ENCODE data around the gene BMP6. TPM values are rescaled to one million over a fixed set of nuclear protein-coding genes. Genes with fewer than 3 reads are reported as not detected.
"Not testable (repeated sequence)": the region's sequence is repeated elsewhere in the genome, so short reads cannot be mapped to it uniquely, and the experiment has no call there.

Gene BMP6
- total RNA-seq, 3 donors from 2014 or later, result 3.5 to 11.1 (median 6.2) TPM

DNA sequence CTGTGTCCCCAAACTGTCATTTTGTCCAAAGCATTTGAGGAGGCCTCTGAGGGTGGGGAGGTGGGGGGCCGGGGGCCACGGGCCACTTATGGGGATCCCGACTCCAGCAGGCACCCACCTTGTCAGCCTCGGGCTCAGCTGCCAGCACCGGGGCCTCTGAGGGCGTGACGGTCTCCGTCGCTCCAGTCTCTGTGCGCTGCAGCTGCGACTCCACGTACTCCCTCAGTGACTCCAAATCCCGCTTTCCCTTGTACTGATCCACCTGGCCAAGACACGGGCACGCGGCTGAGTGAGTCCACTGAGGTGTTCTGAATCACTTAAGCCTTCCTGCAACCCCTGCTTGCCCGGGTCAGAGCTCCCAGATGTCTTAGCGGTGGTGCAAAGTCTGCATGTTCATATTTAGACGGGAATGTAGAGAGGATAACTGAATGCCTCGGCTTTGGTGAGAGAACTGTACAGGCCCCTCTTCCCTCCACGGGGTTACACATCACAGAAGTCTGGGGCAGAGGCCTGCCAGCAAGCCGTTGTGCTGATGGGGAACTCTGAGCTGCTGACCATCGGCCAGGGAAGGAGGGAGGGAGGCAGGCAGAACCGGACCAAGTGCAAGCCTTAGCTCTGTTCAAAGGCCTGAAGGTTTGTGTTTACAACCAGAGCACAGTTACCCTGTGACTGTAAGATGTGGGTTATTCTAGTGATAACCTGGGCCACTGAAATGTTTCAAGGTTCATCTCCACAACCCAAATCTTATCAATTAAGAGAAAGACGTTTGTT, 162.9 kb downstream of the BMP6 start:
- intact Hi-C loops (cut with DNase I; ENCODE audit: low total_unique reads), result no loop called here
- Histone ChIP-seq H3K27me3 (no peaks in the 10 kb centered on the region), H3K36me3 (peaks cover 22% of the 10 kb centered on the region), H3K27ac (no peak overlapping the region), H3K4me1 (no peaks in the 10 kb centered on the region), H3K4me3 (no peak overlapping the region), H3K9me3 (no peaks in the 10 kb centered on the region)
- no peak for DNase-seq (ENCODE audit: low spot score in 2 of 2)
- no peak for TF ChIP-seq POLR2AphosphoS5 (IDR thresholded peaks at IDR 0.05)
- no peak for TF ChIP-seq POLR2A (IDR thresholded peaks at IDR 0.05)
- TF ChIP-seq, protein P1, sequence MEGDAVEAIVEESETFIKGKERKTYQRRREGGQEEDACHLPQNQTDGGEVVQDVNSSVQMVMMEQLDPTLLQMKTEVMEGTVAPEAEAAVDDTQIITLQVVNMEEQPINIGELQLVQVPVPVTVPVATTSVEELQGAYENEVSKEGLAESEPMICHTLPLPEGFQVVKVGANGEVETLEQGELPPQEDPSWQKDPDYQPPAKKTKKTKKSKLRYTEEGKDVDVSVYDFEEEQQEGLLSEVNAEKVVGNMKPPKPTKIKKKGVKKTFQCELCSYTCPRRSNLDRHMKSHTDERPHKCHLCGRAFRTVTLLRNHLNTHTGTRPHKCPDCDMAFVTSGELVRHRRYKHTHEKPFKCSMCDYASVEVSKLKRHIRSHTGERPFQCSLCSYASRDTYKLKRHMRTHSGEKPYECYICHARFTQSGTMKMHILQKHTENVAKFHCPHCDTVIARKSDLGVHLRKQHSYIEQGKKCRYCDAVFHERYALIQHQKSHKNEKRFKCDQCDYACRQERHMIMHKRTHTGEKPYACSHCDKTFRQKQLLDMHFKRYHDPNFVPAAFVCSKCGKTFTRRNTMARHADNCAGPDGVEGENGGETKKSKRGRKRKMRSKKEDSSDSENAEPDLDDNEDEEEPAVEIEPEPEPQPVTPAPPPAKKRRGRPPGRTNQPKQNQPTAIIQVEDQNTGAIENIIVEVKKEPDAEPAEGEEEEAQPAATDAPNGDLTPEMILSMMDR (IDR thresholded peaks at IDR 0.05), result no peak

- intact Hi-C loops (cut with DNase I; ENCODE audit: low total_unique reads), result no loop called here
- peaks cover 21% of the 10 kb centered on the region for H3K36me3 ChIP-seq
These were observed 165.4 kb downstream of the BMP6 start for GRCh38 chr6:7891078-7891872.

DNA sequence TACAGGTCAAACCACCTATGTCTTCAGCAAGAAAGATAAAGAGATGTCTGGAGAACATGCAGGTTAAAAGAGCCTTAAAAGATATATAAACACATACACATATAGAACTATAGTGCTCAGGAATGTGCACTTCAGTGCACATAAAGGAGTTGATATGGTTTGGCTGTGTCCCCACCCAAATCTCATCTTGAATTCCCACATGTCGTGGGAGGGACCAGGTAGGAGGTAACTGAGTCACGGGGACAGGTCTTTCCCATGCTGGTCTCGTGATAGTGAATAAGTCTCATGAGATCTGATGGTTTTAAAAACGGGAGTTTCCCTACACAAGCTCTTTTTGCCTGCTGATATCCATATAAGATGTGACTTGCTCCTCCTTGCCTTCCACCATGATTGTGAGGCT, 166.5 kb downstream of the BMP6 start:
- H3K36me3 ChIP-seq, result peaks cover 15% of the 10 kb centered on the region
- H3K4me1 ChIP-seq; H3K27ac ChIP-seq; H3K9me3 ChIP-seq; H3K4me3 ChIP-seq; H3K27me3 ChIP-seq; intact Hi-C loops (cut with DNase I; ENCODE audit: low total_unique reads); DNase-seq (ENCODE audit: low spot score in 2 of 2): not testable (repeated sequence)

More at GRCh38 chr6:7891078-7891872, 165.4 kb downstream of the BMP6 start:
- Histone ChIP-seq H3K27ac (no peak overlapping the region), H3K4me1 (no peaks in the 10 kb centered on the region), H3K4me3 (no peak overlapping the region), H3K9me3 (no peaks in the 10 kb centered on the region), H3K27me3 (no peaks in the 10 kb centered on the region)
- no peak for DNase-seq (ENCODE audit: low spot score in 2 of 2)
- TF ChIP-seq POLR2AphosphoS5 (IDR thresholded peaks at IDR 0.05) (no peak), POLR2A (IDR thresholded peaks at IDR 0.05) (no peak)
- TF ChIP-seq, protein P1 (IDR thresholded peaks at IDR 0.05), result no peak

- Histone ChIP-seq H3K4me1 (no peaks in the 10 kb centered on the region), H3K27ac (no peak overlapping the region), H3K4me3 (no peak overlapping the region), H3K9me3 (no peaks in the 10 kb centered on the region), H3K36me3 (peaks cover 9% of the 10 kb centered on the region), H3K27me3 (no peaks in the 10 kb centered on the region)
- no peak for TF ChIP-seq POLR2A (IDR thresholded peaks at IDR 0.05)
- TF ChIP-seq, protein P1 (IDR thresholded peaks at IDR 0.05), result no peak
- TF ChIP-seq POLR2AphosphoS5 (IDR thresholded peaks at IDR 0.05), result no peak
- DNase-seq (ENCODE audit: low spot score in 2 of 2), result no peak
- intact Hi-C loops (cut with DNase I; ENCODE audit: low total_unique reads), result no loop called here
These were observed 167.4 kb downstream of the BMP6 start for GRCh38 chr6:7893342-7893741.

DNA sequence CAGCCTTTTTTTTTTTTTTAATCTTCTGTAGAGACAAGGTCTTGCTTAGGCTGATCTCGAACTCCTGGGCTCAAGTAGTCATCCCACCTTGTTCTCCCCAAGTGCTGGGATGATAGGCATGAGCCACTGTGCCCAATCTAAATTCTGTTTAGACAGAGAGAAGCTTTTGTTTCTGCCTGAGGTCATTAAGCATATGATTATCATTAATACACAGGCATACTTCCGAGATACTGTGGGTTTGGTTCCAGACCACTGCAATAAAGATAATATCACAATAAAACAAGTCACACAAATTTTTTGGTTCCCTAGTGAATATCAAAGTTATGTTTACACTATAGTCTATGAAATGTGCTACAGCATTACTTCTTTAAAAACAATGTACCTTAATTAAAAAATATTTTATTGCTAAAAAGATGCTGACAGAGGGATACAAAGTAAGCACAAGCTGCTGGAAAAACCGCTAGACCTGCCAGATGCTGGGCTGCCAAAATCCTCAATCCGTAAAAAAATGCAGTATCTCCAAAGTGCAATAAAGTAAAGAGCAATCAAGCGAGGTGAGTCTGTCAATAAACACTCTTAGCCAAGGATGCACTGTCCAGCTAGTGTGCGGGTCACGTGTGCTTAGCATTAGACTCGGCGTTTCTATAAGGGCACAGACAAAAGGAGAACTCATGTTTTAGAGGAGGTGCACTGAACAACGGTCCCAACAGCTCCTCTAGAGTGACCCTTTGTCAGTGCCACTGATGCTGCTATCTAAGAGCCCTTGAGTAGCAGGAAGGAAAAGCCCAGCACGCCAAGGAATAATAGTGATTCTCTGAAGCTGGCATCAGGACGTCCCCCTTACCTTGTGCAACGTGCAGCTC, 168.6 kb downstream of the BMP6 start:
- H3K9me3 ChIP-seq, result no peaks in the 10 kb centered on the region
- H3K27me3 ChIP-seq, result no peaks in the 10 kb centered on the region
- H3K27ac ChIP-seq, result no peak overlapping the region
- peaks cover 9% of the 10 kb centered on the region for H3K36me3 ChIP-seq
- H3K4me1 ChIP-seq, result no peaks in the 10 kb centered on the region
- intact Hi-C loops (cut with DNase I; ENCODE audit: low total_unique reads), result no loop called here
- no peak for DNase-seq (ENCODE audit: low spot score in 2 of 2)
- TF ChIP-seq, protein P1 (IDR thresholded peaks at IDR 0.05), result no peak
- TF ChIP-seq POLR2A (IDR thresholded peaks at IDR 0.05) (no peak), POLR2AphosphoS5 (IDR thresholded peaks at IDR 0.05) (no peak)
- no peak overlapping the region for H3K4me3 ChIP-seq

All from breast epithelium (tissue), 4 donors.